Tibial nerve (tissue), 4 donors: ENCODE measurements around the gene KIF3C. TPM values are rescaled to one million over a fixed set of nuclear protein-coding genes. Genes with fewer than 3 reads are reported as not detected.

ENCODE experiments used
- DNase-seq, 2 donors: peaks; one replicate each; pipeline ENCODE4 v3.0.0-alpha.2; 2019; ENCODE audit warnings: low spot score in 2 of 2
- H3K27ac ChIP-seq, 4 donors: fragments of 200-600 bp; sonication (generic) in 3 of 4; one replicate each; pipeline ENCODE4 v1.5.1; 2017 to 2019; ENCODE audit warnings: mild to moderate bottlenecking in 1 of 4
- H3K27me3 ChIP-seq, 2 donors: fragments of 200-600 bp; sonication (generic) in 1 of 2; one replicate each; pipeline versions ENCODE4 v1.5.1 to v1.6.0; 2017 to 2019
- H3K36me3 ChIP-seq, 3 donors: fragments of 200-600 bp; sonication (generic); one replicate each; pipeline ENCODE4 v1.5.1; 2018 to 2019
- H3K4me1 ChIP-seq, 4 donors: fragments of 200-600 bp; sonication (generic) in 3 of 4; one replicate each; pipeline ENCODE4 v1.5.1; 2017 to 2019
- H3K4me3 ChIP-seq, 4 donors: fragments of 200-600 bp; sonication (generic) in 3 of 4; one replicate each; pipeline ENCODE4 v1.5.1; 2017 to 2019; ENCODE audit warnings: mild to moderate bottlenecking in 1 of 4, moderate library complexity in 1 of 4
- H3K9me3 ChIP-seq, 4 donors: fragments of 200-600 bp; sonication (generic) in 3 of 4; one replicate each; pipeline ENCODE4 v1.5.1; 2017 to 2019
- EP300 ChIP-seq, 2 donors: sonication (generic); formaldehyde crosslinking; IDR thresholded peaks; one replicate each; pipeline ENCODE4 v1.6.1; 2017; ENCODE audit warnings: antibody characterized with exemption in 2 of 2, mild to moderate bottlenecking in 1 of 2
- POLR2A ChIP-seq, 2 donors: fragments of 450-650 bp; IDR thresholded peaks; one replicate each; pipeline ENCODE4 v1.6.1; 2017; ENCODE audit warnings: antibody characterized with exemption in 2 of 2, mild to moderate bottlenecking in 2 of 2, moderate library complexity in 2 of 2
- WGBS, 2 donors: methylation state at CpG; one replicate each; pipeline ENCODE4 v1.1.5; 2018; 5-methylcytosine and 5-hydroxymethylcytosine counted together
- total RNA-seq, 4 donors: library from RNA; depleted of rRNA; stranded (reverse); fragments of >200 nt; gene quantifications; one replicate each; pipeline ENCODE4 v1.1.0, GENCODE V29; 2016
- TF ChIP-seq, protein P1 (sequence below), 5 experiments: fragments of 200-600 bp in 3 of 5; fragments of 450-650 bp in 2 of 5; sonication (generic) in 3 of 5; IDR thresholded peaks; one replicate each; pipeline ENCODE4 v1.5.1; 2016 to 2019; ENCODE audit warnings: antibody characterized with exemption in 5 of 5, mild to moderate bottlenecking in 3 of 5, moderate library complexity in 2 of 5

The KIF3C gene
- total RNA-seq, 4 donors from 2014 or later, result 20.2 to 31.9 (median 22.8) TPM

DNA sequence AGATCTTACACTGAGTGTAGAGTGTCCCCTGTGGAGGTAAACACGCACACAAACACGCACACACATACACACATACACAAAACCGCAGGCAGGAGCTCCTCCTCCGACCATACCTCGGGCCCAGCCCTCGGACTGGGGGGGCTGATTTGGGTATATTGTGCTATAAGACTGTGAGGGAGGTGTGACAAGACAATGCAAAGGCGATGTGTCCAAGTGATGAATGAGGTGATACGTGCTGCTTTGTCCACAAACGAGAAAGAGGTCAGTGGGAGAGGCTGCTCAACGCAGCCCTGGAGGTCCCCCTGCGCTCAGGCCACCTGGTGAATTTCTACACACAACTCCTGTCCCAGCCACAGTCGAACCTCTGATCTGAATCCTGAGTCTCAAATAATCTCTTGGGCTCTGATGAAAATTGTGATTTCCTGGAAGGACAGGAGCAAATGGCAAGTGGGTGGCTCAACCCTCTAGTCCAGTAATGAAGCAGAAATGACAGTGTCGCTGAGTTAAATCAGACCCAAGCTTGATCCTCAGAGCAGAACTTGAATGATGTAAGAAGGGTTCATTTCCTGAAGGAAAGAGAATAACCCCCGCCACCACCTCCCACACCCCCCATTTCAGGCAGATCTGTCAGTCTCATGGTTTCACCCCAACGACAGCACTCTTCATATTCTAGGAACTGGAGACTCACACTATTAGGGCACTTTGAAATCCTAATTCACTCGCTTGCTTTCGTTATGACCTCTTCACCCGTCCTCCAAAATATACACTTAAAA, 55.1 kb downstream of the KIF3C start:
- TF ChIP-seq POLR2A (IDR thresholded peaks at IDR 0.05) (no peak), EP300 (IDR thresholded peaks at IDR 0.05) (no peak)
- TF ChIP-seq, protein P1, sequence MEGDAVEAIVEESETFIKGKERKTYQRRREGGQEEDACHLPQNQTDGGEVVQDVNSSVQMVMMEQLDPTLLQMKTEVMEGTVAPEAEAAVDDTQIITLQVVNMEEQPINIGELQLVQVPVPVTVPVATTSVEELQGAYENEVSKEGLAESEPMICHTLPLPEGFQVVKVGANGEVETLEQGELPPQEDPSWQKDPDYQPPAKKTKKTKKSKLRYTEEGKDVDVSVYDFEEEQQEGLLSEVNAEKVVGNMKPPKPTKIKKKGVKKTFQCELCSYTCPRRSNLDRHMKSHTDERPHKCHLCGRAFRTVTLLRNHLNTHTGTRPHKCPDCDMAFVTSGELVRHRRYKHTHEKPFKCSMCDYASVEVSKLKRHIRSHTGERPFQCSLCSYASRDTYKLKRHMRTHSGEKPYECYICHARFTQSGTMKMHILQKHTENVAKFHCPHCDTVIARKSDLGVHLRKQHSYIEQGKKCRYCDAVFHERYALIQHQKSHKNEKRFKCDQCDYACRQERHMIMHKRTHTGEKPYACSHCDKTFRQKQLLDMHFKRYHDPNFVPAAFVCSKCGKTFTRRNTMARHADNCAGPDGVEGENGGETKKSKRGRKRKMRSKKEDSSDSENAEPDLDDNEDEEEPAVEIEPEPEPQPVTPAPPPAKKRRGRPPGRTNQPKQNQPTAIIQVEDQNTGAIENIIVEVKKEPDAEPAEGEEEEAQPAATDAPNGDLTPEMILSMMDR (IDR thresholded peaks at IDR 0.05), result no peak
- no peaks in the 10 kb centered on the region for H3K9me3 ChIP-seq
- DNase-seq, result no peak
- H3K4me3 ChIP-seq, result no peak overlapping the region
- WGBS, 2 donors, result 79% methylated on average over 18 of the region's 18 CpGs
- no peaks in the 10 kb centered on the region for H3K4me1 ChIP-seq
- no peaks in the 10 kb centered on the region for H3K27me3 ChIP-seq
- peaks cover 0 to 54% (median 0%) of the 10 kb centered on the region in 3 donors for H3K36me3 ChIP-seq
- H3K27ac ChIP-seq, result no peak overlapping the region

DNA sequence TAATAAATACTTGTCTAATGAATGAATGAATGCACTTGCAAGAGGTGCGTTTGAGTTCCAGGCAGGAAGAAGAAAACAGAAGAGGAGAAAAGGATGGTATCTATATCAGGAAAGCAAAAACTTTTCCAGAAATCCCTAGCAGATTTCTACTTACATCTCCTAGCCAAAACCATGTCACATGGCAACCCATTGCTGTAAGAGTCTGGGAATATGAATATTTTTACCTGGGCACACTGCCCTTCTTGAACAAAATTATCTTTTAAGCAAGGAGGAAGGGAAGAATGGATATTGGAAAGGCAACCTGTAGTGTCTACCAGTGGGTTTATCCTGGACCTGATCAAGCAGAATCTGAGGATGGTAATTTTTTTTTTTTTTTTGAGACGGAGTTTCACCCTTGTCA, 59.8 kb downstream of the KIF3C start:
- H3K36me3 ChIP-seq, result peaks cover 0 to 17% (median 0%) of the 10 kb centered on the region in 3 donors
- no peaks in the 10 kb centered on the region for H3K9me3 ChIP-seq
- no peaks in the 10 kb centered on the region for H3K4me1 ChIP-seq
- H3K27ac ChIP-seq, result no peak overlapping the region
- no peak for TF ChIP-seq EP300 (IDR thresholded peaks at IDR 0.05)
- no peak for TF ChIP-seq POLR2A (IDR thresholded peaks at IDR 0.05)
- TF ChIP-seq, protein P1 (IDR thresholded peaks at IDR 0.05), result no peak
- H3K27me3 ChIP-seq, result no peaks in the 10 kb centered on the region
- no peak overlapping the region for H3K4me3 ChIP-seq
- WGBS, 2 donors, result 73 to 85% methylated on average over 2 of the region's 2 CpGs
- no peak for DNase-seq

DNA sequence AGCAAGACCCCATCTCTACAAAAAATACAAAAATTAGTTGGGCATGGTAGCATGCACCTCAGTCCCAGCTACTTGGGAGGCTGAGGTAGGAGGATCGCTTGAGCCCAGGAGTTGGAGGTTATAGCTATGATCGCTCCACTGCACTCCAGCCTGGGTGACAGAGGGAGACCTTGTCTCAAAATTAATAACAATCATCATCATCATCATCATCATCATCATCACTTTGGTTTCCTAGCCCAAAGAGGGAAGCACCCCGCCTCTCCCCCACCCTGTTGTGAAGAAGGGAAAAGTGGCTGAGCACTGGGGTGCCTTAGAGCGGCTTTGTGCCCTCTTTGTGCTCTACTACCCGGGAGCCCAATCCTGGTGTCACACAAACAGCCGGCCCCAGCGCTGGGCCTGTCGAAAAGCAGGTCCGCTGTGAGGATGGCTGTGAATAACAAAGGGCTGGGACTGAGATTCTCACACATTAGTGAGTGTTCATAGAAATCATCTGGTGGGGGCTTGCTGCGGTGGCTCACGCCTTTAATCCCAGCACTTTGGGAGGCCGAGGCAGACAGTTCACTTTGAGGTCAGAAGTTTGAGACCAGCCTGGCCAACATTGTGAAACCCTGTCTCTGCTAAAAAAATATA, 61.4 kb downstream of the KIF3C start:
- H3K27me3 ChIP-seq, result no peaks in the 10 kb centered on the region
- H3K36me3 ChIP-seq, result peaks cover 0 to under 1% (median 0%) of the 10 kb centered on the region in 3 donors
- H3K27ac ChIP-seq, result no peak overlapping the region
- H3K9me3 ChIP-seq, result no peaks in the 10 kb centered on the region
- no peak for DNase-seq
- 65 to 75% methylated on average over 10 to 12 of the region's 12 CpGs for WGBS, 2 donors
- no peak overlapping the region for H3K4me3 ChIP-seq
- TF ChIP-seq, protein P1 (IDR thresholded peaks at IDR 0.05), result no peak
- no peak for TF ChIP-seq EP300 (IDR thresholded peaks at IDR 0.05)
- no peak for TF ChIP-seq POLR2A (IDR thresholded peaks at IDR 0.05)
- no peaks in the 10 kb centered on the region for H3K4me1 ChIP-seq

DNA sequence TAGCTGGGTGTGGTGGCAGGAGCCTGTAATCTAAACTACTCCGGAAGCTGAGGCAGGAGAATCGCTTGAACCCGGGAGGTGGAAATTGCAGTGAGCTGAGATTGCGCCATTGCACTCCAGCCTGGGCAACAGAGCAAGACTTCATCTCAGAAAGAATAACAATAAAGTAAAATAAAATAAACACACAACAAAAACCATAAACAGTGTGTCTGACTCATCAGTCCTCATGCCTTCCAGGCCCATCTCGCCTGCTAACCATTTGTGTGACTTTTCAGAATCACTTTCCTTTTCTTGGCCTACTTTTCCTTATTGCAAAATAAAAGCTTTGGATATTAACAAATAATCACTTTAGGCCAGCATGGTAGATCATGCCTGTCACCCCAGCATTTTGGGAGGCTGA, 62.0 kb downstream of the KIF3C start:
- DNase-seq, result no peak
- WGBS, 2 donors, result 92 to 93% methylated on average over 5 of the region's 5 CpGs

More for the DNA sequence above, 62.0 kb downstream of the KIF3C start:
- Histone ChIP-seq H3K4me3 (no peak overlapping the region), H3K27ac (no peak overlapping the region), H3K9me3 (no peaks in the 10 kb centered on the region), H3K27me3 (no peaks in the 10 kb centered on the region), H3K36me3 (no peaks in the 10 kb centered on the region), H3K4me1 (no peaks in the 10 kb centered on the region)
- TF ChIP-seq POLR2A (IDR thresholded peaks at IDR 0.05), result no peak
- no peak for TF ChIP-seq EP300 (IDR thresholded peaks at IDR 0.05)
- TF ChIP-seq, protein P1 (IDR thresholded peaks at IDR 0.05), result no peak
